ENCODE measurements around the gene SHH. TPM values are rescaled to one million over a fixed set of nuclear protein-coding genes. Genes with fewer than 3 reads are reported as not detected.

The SHH gene
- total and polyA plus RNA-seq, 2 donors (not counting 3 experiments of a cell fraction or from before 2014, with no cell fraction given), result not detected

DNA sequence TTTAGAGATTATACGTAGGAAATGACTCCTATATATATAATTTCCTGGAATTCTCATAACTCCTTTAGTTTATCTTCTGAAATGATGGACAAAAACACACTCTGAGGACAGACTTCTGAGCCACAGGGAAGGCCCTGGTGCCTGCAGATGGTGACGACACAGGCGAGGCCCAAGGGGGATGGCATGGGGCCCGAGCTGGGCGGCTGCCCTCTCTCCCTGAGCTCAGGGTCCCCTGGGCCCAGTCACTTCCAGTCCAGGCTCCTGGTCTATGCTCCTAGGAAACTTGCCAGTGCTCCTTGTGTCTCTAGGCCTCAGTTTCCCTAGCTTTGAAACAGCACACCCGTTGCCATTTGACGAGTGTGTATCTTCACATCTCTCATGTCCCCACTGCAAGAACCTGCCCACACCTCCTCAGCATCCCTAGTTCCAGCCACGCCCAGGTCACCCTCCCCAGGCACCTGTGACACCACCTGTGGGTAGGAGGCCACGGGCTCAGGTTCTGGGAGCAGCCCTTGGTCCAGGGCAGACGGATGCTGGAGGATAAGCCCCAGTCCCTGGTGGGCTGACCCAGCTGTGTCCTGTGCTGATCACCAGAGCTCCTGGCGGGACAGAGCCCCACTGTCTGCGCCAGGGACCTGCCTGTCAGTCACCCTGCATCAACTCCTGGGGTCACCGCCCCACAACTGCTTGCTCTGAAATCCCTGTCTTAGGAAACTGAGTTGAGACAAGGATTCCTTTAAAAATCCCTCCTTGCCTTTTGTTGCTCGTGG is 23.4 kb upstream of the SHH start:
- no peak overlapping the region for H3K27ac ChIP-seq (ENCODE audit: insufficient read depth, low read depth, low read length)
- ChIA-PET CTCF (no interaction called here), POLR2A (no interaction called here)
- no peaks in the 10 kb centered on the region for H3K9me3 ChIP-seq (replicated peaks; ENCODE audit: control insufficient read depth, insufficient read depth, low read length)
- H3K36me3 ChIP-seq (ENCODE audit: control insufficient read depth in 2 of 2, extremely low read depth in 1 of 2, insufficient read depth in 2 of 2, low read length in 2 of 2), result no peaks in the 10 kb centered on the region
- no peaks in the 10 kb centered on the region for H3K4me1 ChIP-seq (ENCODE audit: control insufficient read depth, extremely low read depth, insufficient read depth, low read length)
- DNase-seq (ENCODE audit: low read depth, low spot score) (no peak), FAIRE-seq (no peak)
- H3K9me1 ChIP-seq (replicated peaks; ENCODE audit: control insufficient read depth, extremely low read depth, insufficient read depth, low read length), result no peaks in the 10 kb centered on the region
- no peaks in the 10 kb centered on the region for H3K27me3 ChIP-seq (ENCODE audit: control insufficient read depth in 2 of 2, insufficient read depth in 2 of 2, low read length in 2 of 2)
- H3K4me2 ChIP-seq (ENCODE audit: insufficient read depth, low read length), result no peak overlapping the region
- intact Hi-C loops (cut with micrococcal nuclease), result no loop called here
- no peak overlapping the region for H3K9ac ChIP-seq (replicated peaks; ENCODE audit: extremely low read depth, insufficient read depth, low read length)
- no peaks in the 10 kb centered on the region for H4K20me1 ChIP-seq (replicated peaks; ENCODE audit: control insufficient read depth, extremely low read depth, insufficient read depth, low read length)
- TF ChIP-seq GATA2 (IDR thresholded peaks at IDR 0.05; ENCODE audit: insufficient read depth, insufficient read length, low read depth, low read length) (no peak), POLR2AphosphoS5 (IDR thresholded peaks at IDR 0.05; ENCODE audit: insufficient read depth, low read depth, low read length) (no peak), EZH2 (IDR thresholded peaks at IDR 0.05; ENCODE audit: borderline replicate concordance, low read depth, low read length, severe bottlenecking) (no peak), JUN (IDR thresholded peaks at IDR 0.05; ENCODE audit: borderline replicate concordance, insufficient read depth, insufficient read length, low read depth) (no peak), POLR2A (IDR thresholded peaks at IDR 0.05; ENCODE audit: low read depth, low read length) (no peak)
- BruUV-seq (replicated peaks), result no TSS peak
- no peaks in the 10 kb centered on the region for H3K79me2 ChIP-seq (ENCODE audit: control insufficient read depth, insufficient read depth, low read length)
- dilution Hi-C loops (cut with MboI; ENCODE audit: extremely low pct_ligation_motif_present, low sequenced_read_pairs), result no loop called here
- no peak overlapping the region for H3K4me3 ChIP-seq (replicated peaks in 1 of 3; ENCODE audit: insufficient read depth in 1 of 3, low read depth in 1 of 3, low read length in 3 of 3)
- H2AFZ ChIP-seq (ENCODE audit: low read depth, low read length), result no peak overlapping the region

DNA sequence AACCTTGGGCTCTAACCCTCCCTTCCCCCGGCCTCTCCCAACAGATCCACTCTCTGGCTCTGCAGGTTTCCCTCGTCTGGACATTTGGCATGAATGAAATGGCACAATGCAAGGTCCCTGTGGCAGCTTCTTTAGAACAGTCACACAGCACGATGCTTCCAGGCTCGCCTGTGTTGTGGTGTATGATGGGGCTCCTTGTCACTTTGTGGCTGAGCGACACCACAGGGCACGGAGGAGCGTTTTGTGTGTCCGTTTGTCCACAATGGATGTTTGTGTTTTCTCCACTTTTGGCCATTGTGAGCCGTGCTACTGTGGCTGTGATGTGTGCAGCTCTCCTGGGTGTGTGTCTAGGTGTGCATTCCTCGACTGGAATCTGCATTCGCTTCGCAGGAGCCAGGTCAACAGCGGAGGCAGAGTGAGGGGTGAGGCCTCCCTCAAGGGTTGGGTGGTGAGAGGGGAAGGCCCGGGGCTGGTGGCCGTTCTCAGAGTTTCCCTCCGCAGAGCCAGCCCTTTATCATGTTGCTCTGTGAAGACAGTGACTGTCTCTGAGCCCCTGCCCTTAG is 22.3 kb upstream of the SHH start:
- Histone ChIP-seq H4K20me1 (replicated peaks; ENCODE audit: control insufficient read depth, extremely low read depth, insufficient read depth, low read length) (no peaks in the 10 kb centered on the region), H3K9ac (replicated peaks; ENCODE audit: extremely low read depth, insufficient read depth, low read length) (no peak overlapping the region), H3K4me3 (replicated peaks in 1 of 3; ENCODE audit: insufficient read depth in 1 of 3, low read depth in 1 of 3, low read length in 3 of 3) (no peak overlapping the region), H3K9me1 (replicated peaks; ENCODE audit: control insufficient read depth, extremely low read depth, insufficient read depth, low read length) (no peaks in the 10 kb centered on the region), H3K27ac (ENCODE audit: insufficient read depth, low read depth, low read length) (no peak overlapping the region), H3K4me1 (ENCODE audit: control insufficient read depth, extremely low read depth, insufficient read depth, low read length) (no peaks in the 10 kb centered on the region), H3K27me3 (ENCODE audit: control insufficient read depth in 2 of 2, insufficient read depth in 2 of 2, low read length in 2 of 2) (no peaks in the 10 kb centered on the region), H3K4me2 (ENCODE audit: insufficient read depth, low read length) (no peak overlapping the region), H3K79me2 (ENCODE audit: control insufficient read depth, insufficient read depth, low read length) (no peaks in the 10 kb centered on the region), H2AFZ (ENCODE audit: low read depth, low read length) (no peak overlapping the region), H3K9me3 (replicated peaks; ENCODE audit: control insufficient read depth, insufficient read depth, low read length) (no peaks in the 10 kb centered on the region), H3K36me3 (ENCODE audit: control insufficient read depth in 2 of 2, extremely low read depth in 1 of 2, insufficient read depth in 2 of 2, low read length in 2 of 2) (no peaks in the 10 kb centered on the region)
- DNase-seq (ENCODE audit: low read depth, low spot score), result no peak
- ChIA-PET POLR2A (no interaction called here), CTCF (no interaction called here)
- BruUV-seq (replicated peaks), result no TSS peak
- intact Hi-C loops (cut with micrococcal nuclease), result no loop called here
- no peak for FAIRE-seq
- dilution Hi-C loops (cut with MboI; ENCODE audit: extremely low pct_ligation_motif_present, low sequenced_read_pairs), result no loop called here
- no peak for TF ChIP-seq POLR2A (IDR thresholded peaks at IDR 0.05; ENCODE audit: low read depth, low read length)
- TF ChIP-seq EZH2 (IDR thresholded peaks at IDR 0.05; ENCODE audit: borderline replicate concordance, low read depth, low read length, severe bottlenecking), result no peak
- no peak for TF ChIP-seq MYC (IDR thresholded peaks at IDR 0.05; ENCODE audit: low read depth, low read length)
- no peak for TF ChIP-seq POLR2AphosphoS5 (IDR thresholded peaks at IDR 0.05; ENCODE audit: insufficient read depth, low read depth, low read length)
- TF ChIP-seq JUN (IDR thresholded peaks at IDR 0.05; ENCODE audit: borderline replicate concordance, insufficient read depth, insufficient read length, low read depth), result no peak
- no peak for TF ChIP-seq FOS (IDR thresholded peaks at IDR 0.05; ENCODE audit: borderline replicate concordance, insufficient read depth, low read length)
- TF ChIP-seq MAX (IDR thresholded peaks at IDR 0.05; ENCODE audit: insufficient read depth, insufficient read length), result no peak
- TF ChIP-seq GATA2 (IDR thresholded peaks at IDR 0.05; ENCODE audit: insufficient read depth, insufficient read length, low read depth, low read length), result no peak
